SK-N-MC (cell line): ENCODE data around the gene TBX1.
A peak's percentile ranks its signal among the peaks of the same experiment; 100 is the strongest.
"Not testable (repeated sequence)": the region's sequence is repeated elsewhere in the genome, so short reads cannot be mapped to it uniquely, and the experiment has no call there.

Experiments
- DNase-seq: peaks from one replicate; pipeline ENCODE4 v3.0.0-alpha.2; 2011; ENCODE audit warnings: low read depth, low spot score
- H3K27ac ChIP-seq: fragments of 200-600 bp; sonication (generic); 2 replicates; pipeline ENCODE4 v1.5.1; 2016; ENCODE audit warnings: mixed run types
- H3K36me3 ChIP-seq: fragments of 200-600 bp; sonication (generic); 2 replicates; pipeline ENCODE4 v1.6.1; 2017; ENCODE audit warnings: antibody characterized with exemption, low read length, mixed read lengths; ENCODE audit not compliant: insufficient read depth
- H3K4me3 ChIP-seq: fragments of 200-600 bp; sonication (generic); 2 replicates; pipeline ENCODE4 v1.5.1; 2016
- H3K9ac ChIP-seq: fragments of 200-600 bp; sonication (generic); 2 replicates; pipeline ENCODE4 v1.8.0; 2017; ENCODE audit warnings: mixed run types, mixed read lengths; ENCODE audit not compliant: insufficient read length
- H3K9me3 ChIP-seq: fragments of 200-600 bp; sonication (generic); 2 replicates; pipeline ENCODE4 v1.6.1; 2017; ENCODE audit warnings: low read depth, mild to moderate bottlenecking, antibody characterized with exemption, low read length, moderate library complexity, mixed read lengths
- EZH2 ChIP-seq: fragments of 200-600 bp; sonication (generic); IDR thresholded peaks from one replicate; pipeline ENCODE4 v1.6.1; 2017; ENCODE audit warnings: antibody characterized with exemption
- FOXP2 ChIP-seq: optimal IDR thresholded peaks from 2 replicates; pipeline ENCODE3; 2011; ENCODE audit warnings: mild to moderate bottlenecking, moderate library complexity; ENCODE audit not compliant: insufficient read depth; ENCODE audit errors: extremely low read length, control extremely low read depth
- POLR2AphosphoS5 ChIP-seq: IDR thresholded peaks from 2 replicates; pipeline ENCODE4 v1.6.1; 2012; ENCODE audit warnings: mild to moderate bottlenecking, low read depth, low read length, borderline replicate concordance

Gene TBX1

DNA sequence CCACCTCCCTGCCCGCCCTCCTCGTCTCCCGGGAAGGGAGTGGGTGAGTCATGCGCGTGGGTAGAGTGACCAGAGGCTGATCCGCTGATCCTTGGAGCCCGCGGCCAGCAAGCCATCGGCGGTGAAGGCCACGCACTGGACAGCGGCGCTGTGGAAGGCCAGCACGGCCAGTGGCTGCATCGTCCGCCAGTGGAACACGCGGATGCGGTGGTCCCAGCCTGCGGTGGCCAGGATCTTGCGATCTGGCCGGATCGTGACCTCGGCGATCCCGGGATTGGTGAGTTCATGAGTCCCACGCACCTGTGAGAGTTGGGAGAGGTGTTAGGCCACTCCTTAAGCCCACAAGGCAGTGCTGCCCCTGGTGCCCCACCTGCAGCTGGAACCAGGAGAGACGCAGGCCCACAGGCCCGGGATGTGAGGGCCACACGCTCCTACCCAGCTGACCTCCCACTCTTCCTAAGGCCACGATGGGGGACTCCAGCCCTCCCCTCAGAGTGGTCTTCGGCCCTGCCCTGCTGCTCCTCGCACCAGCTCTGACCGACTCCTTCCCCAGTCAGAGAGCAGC lies 28.2 kb downstream of the TBX1 start:
- no peak for TF ChIP-seq POLR2AphosphoS5
- no peak for TF ChIP-seq FOXP2
- peak overlapping the region; percentile 64; the same call in 1 of the 2 replicates for H3K27ac ChIP-seq
- no peak overlapping the region for H3K4me3 ChIP-seq
- peaks cover 4% of the 10 kb centered on the region; the same call in 1 of the 2 replicates for H3K9me3 ChIP-seq
- H3K36me3 ChIP-seq: peaks cover 7% of the 10 kb centered on the region; the same call in 1 of the 2 replicates
- no peak for DNase-seq
- H3K9ac ChIP-seq: no peak overlapping the region

GRCh38 chr22:19789406-19789805 lies 28.8 kb downstream of the TBX1 start:
- no peak for DNase-seq
- Histone ChIP-seq H3K27ac (peak overlapping the region; percentile 64; the same call in 1 of the 2 replicates), H3K4me3 (no peak overlapping the region), H3K9me3 (peaks cover 4% of the 10 kb centered on the region; the same call in 1 of the 2 replicates), H3K36me3 (peaks cover 7% of the 10 kb centered on the region; the same call in 1 of the 2 replicates), H3K9ac (no peak overlapping the region)
- TF ChIP-seq EZH2: no peak
- TF ChIP-seq FOXP2: no peak
- no peak for TF ChIP-seq POLR2AphosphoS5

- no peak for DNase-seq
- no peak overlapping the region for H3K4me3 ChIP-seq
- no peak overlapping the region for H3K27ac ChIP-seq
- H3K36me3 ChIP-seq: peaks cover 7% of the 10 kb centered on the region; the same call in 1 of the 2 replicates
- TF ChIP-seq FOXP2: no peak
- no peak for TF ChIP-seq POLR2AphosphoS5
- no peak for TF ChIP-seq EZH2
- no peak overlapping the region for H3K9ac ChIP-seq
- peaks cover 4% of the 10 kb centered on the region; the same call in 1 of the 2 replicates for H3K9me3 ChIP-seq
These were observed 29.2 kb downstream of the TBX1 start for GRCh38 chr22:19789828-19790227.

DNA sequence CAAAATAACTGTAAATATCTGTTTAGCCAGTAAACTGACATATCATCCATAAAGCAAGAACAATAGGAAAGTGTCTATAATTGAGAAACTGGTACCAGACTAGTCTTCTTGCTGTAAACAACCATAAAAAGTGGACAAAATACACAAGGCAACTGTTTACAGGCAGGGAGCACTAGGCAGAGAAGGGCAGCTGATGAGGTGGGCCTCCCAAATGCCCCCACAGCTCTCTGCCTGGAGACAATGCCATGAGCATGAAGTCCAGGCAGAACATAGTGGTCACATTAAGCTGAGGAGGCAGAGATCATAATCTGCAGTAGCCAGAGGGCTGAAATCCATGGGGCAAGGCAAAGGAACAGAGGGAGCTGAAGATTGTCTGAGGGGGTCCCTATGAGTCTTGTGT lies 30.7 kb downstream of the TBX1 start:
- TF ChIP-seq FOXP2: no peak
- no peak for TF ChIP-seq EZH2
- no peak for TF ChIP-seq POLR2AphosphoS5

GRCh38 chr22:19791894-19792293 lies 31.3 kb downstream of the TBX1 start:
- Histone ChIP-seq H3K9me3 (peaks cover 4% of the 10 kb centered on the region; the same call in 1 of the 2 replicates), H3K4me3 (no peak overlapping the region), H3K36me3 (peaks cover 7% of the 10 kb centered on the region; the same call in 1 of the 2 replicates), H3K27ac (no peak overlapping the region), H3K9ac (no peak overlapping the region)
- TF ChIP-seq EZH2 (no peak), POLR2AphosphoS5 (no peak), FOXP2 (no peak)
- DNase-seq: no peak

More for the DNA sequence above, 30.7 kb downstream of the TBX1 start:
- no peak for DNase-seq
- Histone ChIP-seq H3K27ac (no peak overlapping the region), H3K9me3 (peaks cover 4% of the 10 kb centered on the region; the same call in 1 of the 2 replicates), H3K4me3 (no peak overlapping the region), H3K9ac (no peak overlapping the region), H3K36me3 (peaks cover 7% of the 10 kb centered on the region; the same call in 1 of the 2 replicates)

- H3K36me3 ChIP-seq, H3K27ac ChIP-seq, DNase-seq, H3K4me3 ChIP-seq, H3K9me3 ChIP-seq, H3K9ac ChIP-seq: not testable (repeated sequence)
These were observed 31.9 kb downstream of the TBX1 start for GRCh38 chr22:19792383-19792896.

GRCh38 chr22:19793161-19793560 lies 32.6 kb downstream of the TBX1 start:
- no peak for TF ChIP-seq FOXP2
- no peak for TF ChIP-seq POLR2AphosphoS5
- no peak for TF ChIP-seq EZH2
- no peak for DNase-seq
- Histone ChIP-seq H3K9me3 (peaks cover 4% of the 10 kb centered on the region; the same call in 1 of the 2 replicates), H3K27ac (no peak overlapping the region), H3K36me3 (peaks cover 7% of the 10 kb centered on the region; the same call in 1 of the 2 replicates), H3K4me3 (no peak overlapping the region), H3K9ac (no peak overlapping the region)

- Histone ChIP-seq H3K9me3 (peaks cover 4% of the 10 kb centered on the region; the same call in 1 of the 2 replicates), H3K9ac (no peak overlapping the region), H3K27ac (no peak overlapping the region), H3K36me3 (peaks cover 7% of the 10 kb centered on the region; the same call in 1 of the 2 replicates), H3K4me3 (no peak overlapping the region)
- TF ChIP-seq FOXP2 (no peak), POLR2AphosphoS5 (no peak), EZH2 (no peak)
- DNase-seq: no peak
These were observed 33.2 kb downstream of the TBX1 start for GRCh38 chr22:19793661-19794310.
